NCI-H2227 (cell line): ENCODE measurements around the gene MIGA2.
"Not testable (repeated sequence)": the region's sequence is repeated elsewhere in the genome, so short reads cannot be mapped to it uniquely, and the experiment has no call there.

Experiments used
- DNase-seq: peaks from one replicate; lab custom pipeline; 2025; ENCODE audit not compliant: unreplicated experiment; lab: John Stamatoyannopoulos, UW

Gene MIGA2

GRCh38 chr9:129011170-129011569 lies 25.3 kb upstream of the MIGA2 start:
- no peak for DNase-seq

GRCh38 chr9:129011761-129012181 lies 24.7 kb upstream of the MIGA2 start:
- no peak for DNase-seq

- no peak for DNase-seq
Observed at GRCh38 chr9:129012343-129012742, 24.1 kb upstream of the MIGA2 start.

- DNase-seq = no peak
Observed at GRCh38 chr9:129012893-129013448, 23.5 kb upstream of the MIGA2 start.

DNA sequence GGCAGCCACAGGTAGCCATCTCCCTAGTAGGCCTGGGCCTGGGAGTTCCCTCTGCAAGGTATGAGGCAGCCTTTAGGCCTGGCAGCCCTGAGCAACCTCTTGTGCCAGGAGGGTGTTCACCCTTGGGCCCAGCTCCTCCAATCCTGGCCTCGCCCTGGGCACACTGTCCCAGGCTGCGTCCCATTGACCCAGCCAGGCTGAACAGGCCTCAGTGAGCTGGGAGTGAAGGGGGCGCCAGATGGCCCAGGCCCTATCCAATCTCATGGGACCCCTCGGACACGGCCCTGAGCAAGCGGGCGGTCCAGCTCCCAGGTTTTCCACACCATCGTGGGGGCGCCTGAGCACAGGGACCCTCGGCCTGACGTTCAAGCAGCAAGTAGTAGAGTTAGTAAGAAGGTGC lies 22.8 kb upstream of the MIGA2 start:
- no peak for DNase-seq

- no peak for DNase-seq
Observed at GRCh38 chr9:129014124-129014523, 22.3 kb upstream of the MIGA2 start.

DNA sequence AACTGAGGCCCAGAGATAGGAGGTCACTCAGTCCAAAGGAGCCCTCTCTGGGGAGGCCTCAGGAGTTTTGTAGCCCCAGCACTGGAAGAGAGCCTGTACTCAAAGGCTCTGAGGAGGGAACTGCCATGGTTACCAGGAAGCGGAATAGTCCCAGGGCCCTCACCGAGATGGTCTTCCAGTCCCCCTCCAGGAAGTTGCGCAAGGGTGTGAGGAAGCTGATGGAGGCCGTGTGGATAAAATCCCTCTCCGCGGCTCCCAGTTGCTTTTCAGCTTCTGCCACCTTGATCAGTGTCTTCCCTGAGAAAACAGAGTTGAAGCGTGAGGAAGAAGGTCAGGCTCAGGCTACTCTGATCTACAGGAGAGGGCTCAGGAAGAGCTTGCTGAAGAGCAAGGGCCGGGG lies 21.8 kb upstream of the MIGA2 start:
- no peak for DNase-seq

DNA sequence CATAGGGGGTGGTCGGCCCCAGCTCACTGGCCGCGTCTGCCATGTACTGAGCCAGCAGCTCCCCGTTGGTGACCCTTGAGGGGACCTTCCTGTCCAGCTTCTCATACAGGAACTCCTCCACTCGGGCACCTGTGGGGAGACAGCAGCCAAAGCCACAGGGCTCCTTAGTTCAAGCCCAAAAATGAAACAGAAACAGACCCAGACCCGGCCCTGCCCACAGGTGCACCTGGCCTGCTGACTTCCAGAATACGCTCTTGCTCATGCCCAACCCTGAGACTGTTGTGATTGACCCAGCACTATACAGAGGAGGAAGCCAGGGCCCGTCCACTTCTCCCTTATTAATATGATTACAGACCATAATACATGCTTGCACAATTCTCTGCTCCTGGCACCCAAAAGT lies 15.3 kb upstream of the MIGA2 start:
- no peak for DNase-seq

DNA sequence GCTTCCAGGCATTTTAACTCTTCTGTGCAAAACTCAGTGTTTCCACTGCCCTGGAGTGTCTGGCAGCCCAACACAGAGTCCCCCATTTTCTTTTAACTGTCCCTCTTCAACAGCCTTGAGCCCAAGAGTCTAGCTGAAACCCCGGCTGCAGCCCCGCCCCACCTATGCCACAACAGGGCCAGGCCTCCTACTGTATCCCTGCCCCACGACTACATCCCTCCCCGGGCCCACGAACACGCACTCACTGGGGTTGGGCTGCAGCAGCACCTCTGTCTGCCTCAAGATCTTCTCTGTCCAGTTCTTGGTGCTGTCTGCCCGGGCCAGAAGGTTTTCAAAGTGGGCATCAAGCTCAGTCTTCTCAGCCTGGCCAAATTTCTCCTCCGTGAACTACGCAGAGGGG lies 14.4 kb upstream of the MIGA2 start:
- DNase-seq = no peak

DNA sequence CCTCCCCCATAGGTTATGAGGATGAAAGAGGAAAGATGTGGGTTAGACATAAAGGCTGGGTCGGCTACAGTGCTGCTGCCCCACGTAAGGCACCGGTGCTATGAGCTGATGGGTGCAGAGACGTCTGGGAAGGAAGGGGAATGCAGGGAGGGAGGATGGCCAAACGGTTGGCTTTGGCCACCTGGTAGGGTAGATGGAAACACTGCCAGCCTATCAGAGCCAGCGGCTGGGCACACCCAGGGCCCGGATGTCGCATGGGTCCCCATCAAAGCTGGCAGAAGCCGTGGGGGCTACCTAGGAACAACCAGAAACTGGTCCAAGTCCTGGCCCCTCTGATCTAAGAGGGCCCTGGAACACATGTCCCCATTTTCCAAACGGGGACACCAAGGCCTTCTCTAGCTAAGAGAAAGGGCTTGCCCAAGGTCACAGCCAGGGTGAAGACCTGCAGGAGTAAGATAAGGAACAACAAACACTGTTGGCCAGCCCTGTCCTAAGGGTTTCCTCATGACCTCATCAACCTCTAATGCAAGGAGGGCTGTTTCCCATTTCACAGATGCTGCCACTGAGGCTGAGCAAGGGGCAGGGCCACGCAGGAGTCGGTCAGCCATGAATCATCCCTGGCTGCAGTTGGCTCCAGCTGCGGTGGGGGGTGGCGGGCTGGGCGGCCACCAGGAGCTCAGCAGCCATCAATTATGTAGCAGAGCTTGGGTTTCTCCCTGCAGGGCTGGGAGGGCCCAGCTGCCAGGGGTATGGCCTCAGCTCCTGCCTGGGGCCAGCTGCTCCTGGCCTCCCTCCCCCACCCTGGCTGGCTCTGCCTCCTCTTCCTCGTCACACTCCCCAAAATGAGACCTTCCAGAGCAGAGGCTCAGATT lies 13.2 kb upstream of the MIGA2 start:
- DNase-seq = peak; percentile 78

- DNase-seq = no peak
Observed at GRCh38 chr9:129023908-129024233, 12.6 kb upstream of the MIGA2 start.

DNA sequence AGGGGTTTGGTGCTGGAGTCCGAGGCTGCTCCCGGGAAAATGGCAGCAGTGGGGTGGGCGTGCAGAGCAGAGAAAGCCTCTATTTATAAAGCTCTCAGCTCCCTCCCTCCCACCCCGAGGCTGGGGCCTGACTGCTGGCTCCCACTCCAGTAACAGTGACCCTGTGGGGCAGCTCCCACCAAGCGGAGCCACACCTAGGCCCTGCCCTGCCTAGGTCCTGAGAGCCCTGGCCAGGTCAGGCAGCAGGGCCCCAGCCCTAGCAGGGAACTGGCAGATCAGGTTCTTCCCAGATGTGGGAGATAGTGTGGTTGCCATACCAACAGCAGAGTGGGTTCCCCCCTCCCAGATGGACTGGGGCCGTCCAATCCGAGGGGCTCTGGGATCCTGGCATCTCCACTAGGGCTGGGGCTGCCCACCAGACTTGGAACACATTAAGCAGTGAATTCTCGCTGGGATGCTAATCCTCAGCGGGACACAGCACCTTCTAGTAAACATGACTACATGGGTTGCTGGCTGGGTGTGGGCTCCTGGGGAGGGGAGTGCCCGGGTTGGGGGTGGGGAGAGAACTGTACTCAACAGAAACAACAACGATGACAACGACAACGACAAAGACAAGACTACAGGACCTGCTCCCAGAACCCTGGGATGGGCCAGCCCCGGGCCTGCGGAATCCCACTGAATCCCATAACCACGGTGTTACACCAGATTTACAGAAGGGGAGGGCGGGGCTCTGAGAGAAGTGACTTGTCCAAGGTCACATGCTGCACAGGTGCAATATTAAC lies 9.8 kb upstream of the MIGA2 start:
- peak; percentile 77 for DNase-seq

- no peak for DNase-seq
Observed at GRCh38 chr9:129027224-129027684, 9.2 kb upstream of the MIGA2 start.

GRCh38 chr9:129027685-129028191 lies 8.7 kb upstream of the MIGA2 start:
- peak; percentile 78 for DNase-seq

- DNase-seq = peak; percentile 83
Observed at GRCh38 chr9:129028192-129028966, 8.0 kb upstream of the MIGA2 start, which contains the start of gene SH3GLB2. SH3GLB2 (minus strand) TSS chr9:129028331; CDS start chr9:129028154, 177 bp downstream.

DNA sequence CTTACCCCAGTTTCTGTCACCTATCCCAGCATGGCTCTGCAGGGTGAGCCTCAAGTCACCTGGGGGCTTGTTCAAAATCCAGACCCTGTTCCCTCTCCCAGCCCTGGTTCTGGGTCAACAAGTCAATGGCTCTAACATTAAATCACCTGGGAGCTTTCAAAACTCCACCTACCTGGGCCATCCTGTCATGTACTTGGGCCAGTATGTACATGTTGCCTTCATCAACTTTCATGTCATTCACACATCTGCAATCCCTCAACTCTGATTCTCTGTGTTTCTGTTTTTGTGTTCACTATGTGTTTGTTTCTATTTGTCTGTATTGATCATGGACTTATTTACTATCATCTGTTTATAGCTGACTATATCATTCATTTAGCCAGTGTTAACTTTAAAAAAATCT lies 6.2 kb upstream of the MIGA2 start:
- no peak for DNase-seq

GRCh38 chr9:129031514-129031913 lies 4.9 kb upstream of the MIGA2 start:
- no peak for DNase-seq

- no peak for DNase-seq
Observed at GRCh38 chr9:129032541-129033159, 3.8 kb upstream of the MIGA2 start.

DNA sequence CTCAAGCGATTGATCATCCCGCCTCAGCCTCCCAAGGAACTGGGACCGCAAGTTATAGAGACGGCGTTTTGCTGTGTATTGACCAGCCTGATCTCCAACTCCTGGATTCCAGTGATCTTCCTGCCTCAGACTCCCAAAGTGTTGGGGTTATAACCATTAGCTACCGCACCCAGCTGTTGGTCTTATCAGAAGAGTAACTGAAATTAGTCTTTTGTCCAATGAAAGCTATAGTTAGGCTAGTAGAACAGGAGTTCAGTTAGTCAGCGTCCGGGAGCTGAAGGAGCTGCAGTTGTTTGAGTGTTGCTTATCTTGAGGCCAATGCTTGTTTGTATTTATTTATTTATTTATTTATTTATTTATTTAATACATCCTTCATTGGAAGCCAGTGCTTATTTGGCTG lies 3.2 kb upstream of the MIGA2 start:
- DNase-seq = no peak

DNA sequence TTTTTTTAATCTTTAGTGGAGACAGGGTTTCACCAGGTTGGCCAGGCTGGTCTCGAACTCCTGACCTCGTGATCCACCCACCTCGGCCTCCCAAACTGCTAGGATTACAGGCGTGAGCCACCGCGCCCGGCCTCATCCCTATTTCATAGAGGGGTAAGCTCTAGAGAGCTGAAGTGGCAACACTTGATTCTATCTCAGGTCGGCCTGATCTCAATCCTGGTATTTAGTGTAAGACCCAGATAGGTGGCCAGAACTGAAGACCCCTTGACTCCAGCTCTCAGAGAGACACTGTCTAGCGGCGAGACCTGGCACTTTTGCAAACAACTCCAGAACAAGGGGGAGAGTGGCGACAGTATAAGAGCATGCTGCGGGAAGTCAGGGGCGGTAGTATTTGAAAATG lies 588 bp upstream of the MIGA2 start:
- not testable (repeated sequence) for DNase-seq
